Fibroblast of skin of back (primary cell): ENCODE results near the gene TRPM5.

Experiments used
- DNase-seq: peaks from one replicate; pipeline ENCODE4 v3.0.0-alpha.2; 2013

TRPM5 gene

GRCh38 chr11:2468363-2469235 lies 24.3 kb upstream of the TRPM5 start:
- DNase-seq = no peak

- no peak for DNase-seq
These were observed 23.4 kb upstream of the TRPM5 start for GRCh38 chr11:2467695-2468055.

GRCh38 chr11:2466869-2467694 lies 22.8 kb upstream of the TRPM5 start:
- no peak for DNase-seq

- no peak for DNase-seq
These were observed 21.9 kb upstream of the TRPM5 start for GRCh38 chr11:2466069-2466801.

- no peak for DNase-seq
These were observed 21.1 kb upstream of the TRPM5 start for GRCh38 chr11:2465202-2466068.

GRCh38 chr11:2464451-2465165 lies 20.3 kb upstream of the TRPM5 start:
- no peak for DNase-seq

- DNase-seq = no peak
These were observed 19.5 kb upstream of the TRPM5 start for GRCh38 chr11:2463766-2464277.

- no peak for DNase-seq
These were observed 18.9 kb upstream of the TRPM5 start for GRCh38 chr11:2462986-2463765.

GRCh38 chr11:2462543-2462985 lies 18.2 kb upstream of the TRPM5 start:
- no peak for DNase-seq

- no peak for DNase-seq
These were observed 17.7 kb upstream of the TRPM5 start for GRCh38 chr11:2461956-2462542.

- no peak for DNase-seq
These were observed 17.1 kb upstream of the TRPM5 start for GRCh38 chr11:2461253-2461955.

- DNase-seq = no peak
These were observed 16.4 kb upstream of the TRPM5 start for GRCh38 chr11:2460540-2461252.

GRCh38 chr11:2459796-2460531 lies 15.7 kb upstream of the TRPM5 start:
- no peak for DNase-seq

- DNase-seq = no peak
These were observed 14.9 kb upstream of the TRPM5 start for GRCh38 chr11:2459016-2459725.

GRCh38 chr11:2458321-2458720 lies 14.0 kb upstream of the TRPM5 start:
- DNase-seq = no peak

- no peak for DNase-seq
These were observed 9.1 kb upstream of the TRPM5 start for GRCh38 chr11:2453436-2453835.
